Fibroblast of lung (primary cell): ENCODE data around the gene SLC27A1. TPM values are rescaled to one million over a fixed set of nuclear protein-coding genes. Genes with fewer than 3 reads are reported as not detected.

ENCODE experiments used
- DNase-seq, 2 donors: peaks; one replicate each; pipeline versions ENCODE4 v3.0.0 to v3.0.0-alpha.2; 2010; ENCODE audit warnings: low read depth in 2 of 2
- H2AFZ ChIP-seq: 2 replicates; pipeline ENCODE4 v1.5.1; 2012; ENCODE audit warnings: low read length, control low read depth, inconsistent platforms
- H3K27ac ChIP-seq: 2 replicates; pipeline ENCODE4 v1.5.1; 2011; ENCODE audit warnings: low read length, control low read depth; ENCODE audit not compliant: insufficient read depth
- H3K27me3 ChIP-seq: 2 replicates; pipeline ENCODE4 v1.5.1; 2011; ENCODE audit warnings: mild to moderate bottlenecking, low read length; ENCODE audit not compliant: control insufficient read depth, insufficient read depth
- H3K36me3 ChIP-seq: 2 replicates; pipeline ENCODE4 v1.5.1; 2011; ENCODE audit warnings: low read length; ENCODE audit not compliant: control insufficient read depth, insufficient read depth
- H3K4me1 ChIP-seq: 2 replicates; pipeline ENCODE4 v1.5.1; 2011; ENCODE audit warnings: low read length; ENCODE audit not compliant: control insufficient read depth, insufficient read depth; ENCODE audit errors: extremely low read depth
- H3K4me2 ChIP-seq: 2 replicates; pipeline ENCODE4 v1.5.1; 2011; ENCODE audit warnings: low read length, control low read depth; ENCODE audit not compliant: insufficient read depth; ENCODE audit errors: extremely low read depth
- H3K4me3 ChIP-seq, 4 experiments: fragments of 200-600 bp in 1 of 4; sonication (generic) in 1 of 4; replicated peaks in 1 of 4; 2 replicates each; pipeline ENCODE4 v1.5.1; 2011 to 2016; ENCODE audit warnings: low read length in 4 of 4, low read depth in 3 of 4, mild to moderate bottlenecking in 3 of 4, control low read depth in 2 of 4, inconsistent platforms in 1 of 4, mixed read lengths in 1 of 4; ENCODE audit not compliant: insufficient read depth in 1 of 4; ENCODE audit errors: control extremely low read depth in 1 of 4
- H3K79me2 ChIP-seq: 2 replicates; pipeline ENCODE4 v1.5.1; 2012; ENCODE audit warnings: mild to moderate bottlenecking, low read length, inconsistent platforms; ENCODE audit not compliant: control insufficient read depth, insufficient read depth
- H3K9ac ChIP-seq: 2 replicates; pipeline ENCODE4 v1.5.1; 2011; ENCODE audit warnings: mild to moderate bottlenecking, low read length, control low read depth; ENCODE audit not compliant: insufficient read depth
- H3K9me3 ChIP-seq: 2 replicates; pipeline ENCODE4 v1.5.1; 2012; ENCODE audit warnings: low read depth, low read length; ENCODE audit not compliant: control insufficient read depth, insufficient read depth
- H4K20me1 ChIP-seq: 2 replicates; pipeline ENCODE4 v1.5.1; 2011; ENCODE audit warnings: low read length; ENCODE audit not compliant: control insufficient read depth, insufficient read depth; ENCODE audit errors: extremely low read depth
- EZH2 ChIP-seq: IDR thresholded peaks from 2 replicates; pipeline ENCODE4 v1.5.1; 2012; ENCODE audit warnings: low read length, control low read depth, mild to moderate bottlenecking; ENCODE audit errors: missing control alignments
- polyA plus RNA-seq, 2 donors: library from polyadenylated mRNA; depleted of rRNA in 1 of 2; stranded (reverse) in 1 of 2; unstranded in 1 of 2; fragments of >200 nt; gene quantifications; 2 replicates each; pipeline ENCODE4 v1.2.1, GENCODE V29; 2011 to 2012; ENCODE audit warnings: missing spikeins in 1 of 2
- total RNA-seq: library from RNA; depleted of rRNA; stranded (reverse); fragments of >200 nt; gene quantifications from 2 replicates; pipeline ENCODE4 v1.2.1, GENCODE V29; 2014
- TF ChIP-seq, protein P1 (sequence below), 2 donors: IDR thresholded peaks in 1 of 2; conservative IDR thresholded peaks in 1 of 2; 1 replicate in 1 of 2; 2 replicates in 1 of 2; pipeline ENCODE4 v1.5.1; 2011 to 2012; ENCODE audit warnings: low read length in 2 of 2, control low read depth in 1 of 2, inconsistent platforms in 1 of 2, low read depth in 1 of 2, mild to moderate bottlenecking in 1 of 2

Gene SLC27A1
- total and polyA plus RNA-seq, 2 donors (not counting 1 experiment from before 2014, with no cell fraction given) = 4.0 to 25.3 TPM

DNA sequence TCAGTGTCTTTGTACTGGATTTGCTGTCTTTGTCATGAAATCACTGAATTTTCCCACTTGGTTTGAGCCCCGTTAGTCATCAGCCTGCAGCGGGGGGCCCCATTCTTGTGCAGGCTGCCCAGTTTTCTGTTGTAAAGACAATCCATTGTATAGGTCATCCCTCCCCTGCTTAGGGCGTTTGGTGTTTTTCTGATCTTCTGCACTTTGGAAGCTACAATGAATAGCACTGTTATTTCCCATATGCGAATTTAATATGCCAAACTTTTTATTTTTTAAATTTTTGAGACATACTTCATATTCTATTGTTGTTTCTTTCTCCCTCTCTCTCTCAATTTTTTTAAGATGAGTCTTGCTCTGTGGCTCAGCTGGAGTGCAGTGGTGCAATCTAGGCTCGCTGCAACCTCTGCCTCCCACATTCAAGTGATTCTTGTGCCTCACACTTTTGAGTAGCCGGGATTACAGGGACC is 9.0 kb downstream of the SLC27A1 start:
- no peak overlapping the region for H3K4me3 ChIP-seq
- no peak for TF ChIP-seq EZH2
- TF ChIP-seq, protein P1, sequence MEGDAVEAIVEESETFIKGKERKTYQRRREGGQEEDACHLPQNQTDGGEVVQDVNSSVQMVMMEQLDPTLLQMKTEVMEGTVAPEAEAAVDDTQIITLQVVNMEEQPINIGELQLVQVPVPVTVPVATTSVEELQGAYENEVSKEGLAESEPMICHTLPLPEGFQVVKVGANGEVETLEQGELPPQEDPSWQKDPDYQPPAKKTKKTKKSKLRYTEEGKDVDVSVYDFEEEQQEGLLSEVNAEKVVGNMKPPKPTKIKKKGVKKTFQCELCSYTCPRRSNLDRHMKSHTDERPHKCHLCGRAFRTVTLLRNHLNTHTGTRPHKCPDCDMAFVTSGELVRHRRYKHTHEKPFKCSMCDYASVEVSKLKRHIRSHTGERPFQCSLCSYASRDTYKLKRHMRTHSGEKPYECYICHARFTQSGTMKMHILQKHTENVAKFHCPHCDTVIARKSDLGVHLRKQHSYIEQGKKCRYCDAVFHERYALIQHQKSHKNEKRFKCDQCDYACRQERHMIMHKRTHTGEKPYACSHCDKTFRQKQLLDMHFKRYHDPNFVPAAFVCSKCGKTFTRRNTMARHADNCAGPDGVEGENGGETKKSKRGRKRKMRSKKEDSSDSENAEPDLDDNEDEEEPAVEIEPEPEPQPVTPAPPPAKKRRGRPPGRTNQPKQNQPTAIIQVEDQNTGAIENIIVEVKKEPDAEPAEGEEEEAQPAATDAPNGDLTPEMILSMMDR (conservative IDR thresholded peaks at IDR 0.05 in 1 of 2, IDR thresholded peaks at IDR 0.05 in 1 of 2; ENCODE audit: low read depth in 1 of 2, low read length in 2 of 2) = no peak

DNA sequence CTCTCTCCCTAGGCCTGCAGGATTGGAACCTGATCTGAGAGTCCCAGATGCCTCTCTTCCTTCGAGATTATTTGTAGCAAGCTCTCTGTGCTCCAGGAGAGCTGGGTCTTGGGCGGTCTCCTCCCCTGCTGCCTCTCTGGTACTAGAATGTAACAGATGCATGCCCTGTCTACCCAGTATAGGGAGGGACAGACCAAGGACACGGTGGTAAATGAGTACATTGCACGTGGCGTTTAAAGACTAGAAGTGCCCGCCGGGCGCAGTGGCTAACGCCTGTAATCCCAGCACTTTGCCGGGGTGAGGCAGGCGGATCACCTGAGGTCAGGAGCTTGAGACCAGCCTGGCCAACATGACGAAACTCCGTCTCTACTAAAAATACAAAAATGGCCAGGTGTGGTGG is 11.7 kb downstream of the SLC27A1 start:
- TF ChIP-seq, protein P1 (conservative IDR thresholded peaks at IDR 0.05 in 1 of 2, IDR thresholded peaks at IDR 0.05 in 1 of 2; ENCODE audit: low read depth in 1 of 2, low read length in 2 of 2) = no peak
- TF ChIP-seq EZH2 = no peak
- Histone ChIP-seq H3K9ac (no peak overlapping the region), H3K36me3 (no peaks in the 10 kb centered on the region), H4K20me1 (no peaks in the 10 kb centered on the region), H3K4me3 (no peak overlapping the region), H3K4me2 (no peak overlapping the region), H3K79me2 (no peaks in the 10 kb centered on the region), H3K27me3 (no peaks in the 10 kb centered on the region), H2AFZ (no peak overlapping the region), H3K27ac (no peak overlapping the region), H3K9me3 (no peaks in the 10 kb centered on the region), H3K4me1 (no peaks in the 10 kb centered on the region)
- DNase-seq = no peak

More for the DNA sequence above, 9.0 kb downstream of the SLC27A1 start:
- Histone ChIP-seq H3K27me3 (no peaks in the 10 kb centered on the region), H3K36me3 (no peaks in the 10 kb centered on the region), H3K4me1 (peaks cover 6% of the 10 kb centered on the region), H2AFZ (no peak overlapping the region), H3K4me2 (no peak overlapping the region), H3K9me3 (no peaks in the 10 kb centered on the region), H4K20me1 (no peaks in the 10 kb centered on the region), H3K9ac (no peak overlapping the region), H3K27ac (no peak overlapping the region), H3K79me2 (no peaks in the 10 kb centered on the region)
- DNase-seq = peak; percentile 40 to 73

DNA sequence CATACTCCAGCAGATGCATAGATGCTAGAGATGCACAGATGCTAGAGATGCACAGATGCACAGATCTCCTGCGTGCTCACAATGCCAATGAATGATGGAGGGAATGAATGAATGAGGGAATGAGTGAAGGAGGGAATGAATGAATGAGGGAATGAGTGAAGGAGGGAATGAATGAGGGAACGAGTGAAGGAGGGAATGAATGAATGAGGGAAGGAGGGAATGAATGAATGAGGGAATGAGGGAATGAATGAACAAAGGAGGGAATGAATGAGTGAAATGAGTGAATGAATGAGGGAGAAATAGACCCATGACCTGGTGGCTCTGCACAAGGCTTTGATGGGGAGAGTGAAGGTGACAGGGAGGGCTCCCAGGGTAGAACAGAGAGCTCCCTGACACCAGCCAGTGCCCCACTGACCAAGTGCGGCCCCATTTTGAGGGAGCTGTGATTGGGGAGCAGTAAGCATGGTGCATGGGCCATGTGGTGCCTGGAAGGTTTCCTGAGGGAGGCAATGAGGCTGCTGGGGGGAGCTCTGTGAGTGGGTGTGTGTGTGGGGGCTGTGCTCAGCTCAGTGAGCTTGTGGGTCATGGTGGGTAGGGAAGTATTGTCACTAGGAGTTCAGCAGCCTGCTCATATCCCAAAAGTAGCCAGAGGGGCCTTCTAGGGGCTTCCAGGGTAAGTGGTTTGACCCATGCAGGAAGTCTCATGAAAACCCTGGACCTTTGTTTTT is 12.7 kb downstream of the SLC27A1 start:
- no peaks in the 10 kb centered on the region for H3K27me3 ChIP-seq
- no peaks in the 10 kb centered on the region for H3K36me3 ChIP-seq
- no peaks in the 10 kb centered on the region for H3K4me1 ChIP-seq
- no peak overlapping the region for H3K4me2 ChIP-seq
- no peak overlapping the region for H3K4me3 ChIP-seq
- H3K79me2 ChIP-seq = no peaks in the 10 kb centered on the region
- no peak for TF ChIP-seq EZH2
- TF ChIP-seq, protein P1 (conservative IDR thresholded peaks at IDR 0.05 in 1 of 2, IDR thresholded peaks at IDR 0.05 in 1 of 2; ENCODE audit: low read depth in 1 of 2, low read length in 2 of 2) = no peak
- no peak for DNase-seq
- no peak overlapping the region for H2AFZ ChIP-seq
- H3K9me3 ChIP-seq = no peaks in the 10 kb centered on the region
- no peaks in the 10 kb centered on the region for H4K20me1 ChIP-seq
- no peak overlapping the region for H3K9ac ChIP-seq
- H3K27ac ChIP-seq = no peak overlapping the region
